Endodermal cell (in vitro differentiated cells): ENCODE results near the gene HSDL1. TPM values are rescaled to one million over a fixed set of nuclear protein-coding genes. Genes with fewer than 3 reads are reported as not detected.

Source experiments
- DNase-seq: peaks from one replicate; pipeline ENCODE4 v3.0.0-alpha.2; 2017
- H3K27ac ChIP-seq: 2 replicates; pipeline ENCODE4 v1.5.1; 2013; ENCODE audit warnings: mild to moderate bottlenecking, low read depth, low read length, moderate library complexity
- H3K27me3 ChIP-seq: 2 replicates; pipeline ENCODE4 v1.6.1; 2013; ENCODE audit warnings: mild to moderate bottlenecking, low read length, moderate library complexity; ENCODE audit not compliant: insufficient read depth, control insufficient read depth, poor library complexity, severe bottlenecking
- H3K36me3 ChIP-seq: 2 replicates; pipeline ENCODE4 v1.7.0; 2013; ENCODE audit warnings: mild to moderate bottlenecking, low read length, moderate library complexity; ENCODE audit not compliant: control insufficient read depth, insufficient read depth
- H3K4me1 ChIP-seq: one replicate; pipeline ENCODE4 v1.7.0; 2013; ENCODE audit warnings: low read length; ENCODE audit not compliant: control insufficient read depth, insufficient read depth
- H3K4me3 ChIP-seq: 2 replicates; pipeline ENCODE4 v1.5.1; 2013; ENCODE audit warnings: mild to moderate bottlenecking, low read length, moderate library complexity
- H3K9ac ChIP-seq: 2 replicates; pipeline ENCODE4 v1.6.1; 2013; ENCODE audit warnings: mild to moderate bottlenecking, low read length, moderate library complexity; ENCODE audit not compliant: poor library complexity, severe bottlenecking; ENCODE audit errors: extremely low read depth
- H3K9me3 ChIP-seq: 2 replicates; pipeline ENCODE4 v1.6.1; 2013; ENCODE audit warnings: mild to moderate bottlenecking, low read length, moderate library complexity; ENCODE audit not compliant: control insufficient read depth
- H3K27ac Mint-ChIP-seq: 2 replicates; pipeline ENCODE4 v1.8.0; 2020; ENCODE audit warnings: mixed read lengths
- H3K27me3 Mint-ChIP-seq: 2 replicates; pipeline ENCODE4 v1.8.0; 2021; ENCODE audit warnings: mild to moderate bottlenecking, mixed read lengths; ENCODE audit not compliant: insufficient read depth
- H3K36me3 Mint-ChIP-seq: 2 replicates; pipeline ENCODE4 v1.8.0; 2020; ENCODE audit warnings: low read depth, mixed read lengths
- H3K4me1 Mint-ChIP-seq: 2 replicates; pipeline ENCODE4 v1.8.0; 2020; ENCODE audit warnings: mixed read lengths
- H3K4me3 Mint-ChIP-seq: 2 replicates; pipeline ENCODE4 v1.8.0; 2020; ENCODE audit warnings: mild to moderate bottlenecking, moderate library complexity, mixed read lengths
- H3K9me3 Mint-ChIP-seq: 2 replicates; pipeline ENCODE4 v1.8.0; 2020; ENCODE audit warnings: mild to moderate bottlenecking, mixed read lengths
- WGBS, 2 experiments: methylation state at CpG; one replicate each; pipeline versions ENCODE4 v1.1.5 to v1.1.7; 2013; ENCODE audit warnings: missing lambda C conversion rate in 2 of 2, mixed read lengths in 1 of 2; ENCODE audit not compliant: insufficient coverage in 1 of 2, insufficient read length in 1 of 2; 5-methylcytosine and 5-hydroxymethylcytosine counted together
- total RNA-seq, 2 donors: library from RNA; stranded (reverse); fragmentation: NEBNext Ultra II Directional in 1 of 2; extraction: Animal tissue kit (Norgen Biotek cat#: 25700) in 1 of 2; gene quantifications; 2 replicates in 1 of 2; 3 replicates in 1 of 2; pipeline ENCODE4 v1.2.1, GENCODE V29; 2021
- TF ChIP-seq, protein P1 (sequence below): fragments of 200-600 bp; sonication (generic); conservative IDR thresholded peaks from 2 replicates; pipeline ENCODE4 v1.5.0; 2021; ENCODE audit warnings: antibody characterized with exemption, mild to moderate bottlenecking

Gene HSDL1
- total RNA-seq, 2 donors from 2014 or later, result 49.5 to 68.3 TPM

DNA sequence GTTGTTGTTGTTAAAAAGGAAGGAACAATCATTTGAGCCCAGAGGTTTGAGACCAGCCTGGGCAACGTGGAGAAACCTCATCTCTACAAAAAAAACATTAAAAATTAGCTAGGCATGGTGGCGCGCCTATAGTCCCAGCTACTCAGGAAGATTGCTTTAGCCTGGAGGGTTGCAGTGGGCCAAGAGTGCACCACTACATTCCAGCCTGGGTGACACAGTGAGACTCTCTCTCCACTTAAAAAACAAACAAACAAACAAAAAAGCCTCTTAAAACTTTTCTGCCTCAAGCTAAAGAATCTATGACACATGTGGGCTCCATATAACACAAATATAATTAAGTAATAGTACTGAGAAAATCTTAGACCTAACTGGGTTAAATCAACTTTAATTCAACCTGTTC, 40.7 kb downstream of the HSDL1 start:
- Mint-ChIP-seq H3K9me3 (no peaks in the 10 kb centered on the region), H3K4me1 (no peaks in the 10 kb centered on the region), H3K4me3 (no peak overlapping the region), H3K27me3 (no peaks in the 10 kb centered on the region), H3K36me3 (peaks cover 17% of the 10 kb centered on the region), H3K27ac (no peak overlapping the region)
- H3K4me3 ChIP-seq, result no peak overlapping the region
- H3K4me1 ChIP-seq, result no peaks in the 10 kb centered on the region
- no peaks in the 10 kb centered on the region for H3K27me3 ChIP-seq
- H3K36me3 ChIP-seq, result peaks cover 2% of the 10 kb centered on the region
- no peaks in the 10 kb centered on the region for H3K9me3 ChIP-seq
- 88 to 91% methylated on average over 3 of the region's 3 CpGs for WGBS, 2 experiments
- H3K27ac ChIP-seq, result no peak overlapping the region
- TF ChIP-seq, protein P1, sequence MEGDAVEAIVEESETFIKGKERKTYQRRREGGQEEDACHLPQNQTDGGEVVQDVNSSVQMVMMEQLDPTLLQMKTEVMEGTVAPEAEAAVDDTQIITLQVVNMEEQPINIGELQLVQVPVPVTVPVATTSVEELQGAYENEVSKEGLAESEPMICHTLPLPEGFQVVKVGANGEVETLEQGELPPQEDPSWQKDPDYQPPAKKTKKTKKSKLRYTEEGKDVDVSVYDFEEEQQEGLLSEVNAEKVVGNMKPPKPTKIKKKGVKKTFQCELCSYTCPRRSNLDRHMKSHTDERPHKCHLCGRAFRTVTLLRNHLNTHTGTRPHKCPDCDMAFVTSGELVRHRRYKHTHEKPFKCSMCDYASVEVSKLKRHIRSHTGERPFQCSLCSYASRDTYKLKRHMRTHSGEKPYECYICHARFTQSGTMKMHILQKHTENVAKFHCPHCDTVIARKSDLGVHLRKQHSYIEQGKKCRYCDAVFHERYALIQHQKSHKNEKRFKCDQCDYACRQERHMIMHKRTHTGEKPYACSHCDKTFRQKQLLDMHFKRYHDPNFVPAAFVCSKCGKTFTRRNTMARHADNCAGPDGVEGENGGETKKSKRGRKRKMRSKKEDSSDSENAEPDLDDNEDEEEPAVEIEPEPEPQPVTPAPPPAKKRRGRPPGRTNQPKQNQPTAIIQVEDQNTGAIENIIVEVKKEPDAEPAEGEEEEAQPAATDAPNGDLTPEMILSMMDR, result no peak
- H3K9ac ChIP-seq, result no peak overlapping the region
- no peak for DNase-seq

DNA sequence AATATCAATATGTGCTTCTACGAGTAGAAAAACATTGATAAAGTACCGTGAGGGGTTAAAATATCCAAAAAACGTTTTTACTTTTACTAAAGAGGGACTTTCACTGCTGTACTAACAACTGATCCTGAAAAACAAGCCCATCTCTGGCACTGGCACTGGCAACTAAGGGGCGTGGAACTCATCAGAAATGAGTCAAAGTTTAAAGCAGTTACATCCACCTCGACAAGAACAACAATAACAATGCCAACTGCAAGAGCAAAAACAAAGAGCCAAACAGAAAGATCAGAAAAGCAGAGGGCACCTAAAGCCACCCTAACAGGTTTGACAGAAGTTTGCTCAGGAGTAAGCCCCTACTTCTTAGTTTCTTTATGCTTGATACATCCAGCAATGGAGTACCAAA, 41.3 kb downstream of the HSDL1 start:
- H3K27me3 Mint-ChIP-seq, result no peaks in the 10 kb centered on the region
- TF ChIP-seq, protein P1, result no peak
- 91 to 93% methylated on average over 2 to 5 of the region's 5 CpGs for WGBS, 2 experiments
- Histone ChIP-seq H3K9me3 (no peaks in the 10 kb centered on the region), H3K27ac (no peak overlapping the region), H3K27me3 (no peaks in the 10 kb centered on the region), H3K4me1 (no peaks in the 10 kb centered on the region), H3K4me3 (no peak overlapping the region), H3K9ac (no peak overlapping the region), H3K36me3 (peaks cover 7% of the 10 kb centered on the region)
- H3K4me1 Mint-ChIP-seq, result no peaks in the 10 kb centered on the region
- H3K27ac Mint-ChIP-seq, result no peak overlapping the region
- no peak overlapping the region for H3K4me3 Mint-ChIP-seq
- peaks cover 19% of the 10 kb centered on the region for H3K36me3 Mint-ChIP-seq
- no peaks in the 10 kb centered on the region for H3K9me3 Mint-ChIP-seq
- no peak for DNase-seq

DNA sequence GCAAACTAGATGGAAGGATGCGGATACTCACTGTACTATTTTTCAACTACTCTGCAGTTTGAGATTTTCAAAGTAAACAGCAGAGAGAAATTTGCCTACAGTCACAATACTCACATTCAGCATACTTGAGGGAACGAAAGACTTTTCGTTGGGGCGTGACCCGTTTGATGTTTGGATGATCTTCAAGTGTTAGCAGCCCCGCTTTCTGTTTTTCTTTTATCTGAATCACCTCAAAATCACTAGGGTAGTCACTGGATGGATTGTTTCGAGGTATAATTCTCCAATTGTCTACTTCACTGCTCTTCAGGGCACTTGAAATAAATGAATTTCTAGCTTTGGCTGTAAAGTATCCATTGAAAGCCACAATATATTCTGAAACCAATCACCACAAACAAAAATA, 46.0 kb downstream of the HSDL1 start:
- no peak for DNase-seq
- H3K27me3 ChIP-seq, result no peaks in the 10 kb centered on the region
- H3K9ac ChIP-seq, result no peak overlapping the region
- Mint-ChIP-seq H3K9me3 (no peaks in the 10 kb centered on the region), H3K36me3 (peaks cover 35% of the 10 kb centered on the region), H3K4me3 (no peak overlapping the region), H3K27me3 (no peaks in the 10 kb centered on the region), H3K27ac (no peak overlapping the region), H3K4me1 (peaks cover 5% of the 10 kb centered on the region)
- no peak overlapping the region for H3K27ac ChIP-seq
- TF ChIP-seq, protein P1, result no peak
- WGBS, 2 experiments, result 98 to 99% methylated on average over 7 of the region's 7 CpGs
- H3K4me3 ChIP-seq, result no peak overlapping the region
- H3K9me3 ChIP-seq, result no peaks in the 10 kb centered on the region
- peaks cover 49% of the 10 kb centered on the region for H3K36me3 ChIP-seq
- H3K4me1 ChIP-seq, result no peaks in the 10 kb centered on the region
